ENCODE results near the gene ABHD5. TPM values are rescaled to one million over a fixed set of nuclear protein-coding genes. Genes with fewer than 3 reads are reported as not detected.

The ABHD5 gene
- total RNA-seq, 1 experiment from 2014 or later: 13.6 TPM

- no peak for DNase-seq (ENCODE audit: extremely low read depth, low read depth)
Measured at GRCh38 chr3:43684944-43685343, 5.8 kb upstream of the ABHD5 start.

GRCh38 chr3:43685921-43686320, 4.8 kb upstream of the ABHD5 start:
- DNase-seq (ENCODE audit: extremely low read depth, low read depth): no peak

GRCh38 chr3:43686333-43686699, 4.4 kb upstream of the ABHD5 start:
- DNase-seq (ENCODE audit: extremely low read depth, low read depth): no peak

- no peak for DNase-seq (ENCODE audit: extremely low read depth, low read depth)
Measured at GRCh38 chr3:43686700-43687498, 3.8 kb upstream of the ABHD5 start.

GRCh38 chr3:43687499-43687811, 3.3 kb upstream of the ABHD5 start:
- no peak for DNase-seq (ENCODE audit: extremely low read depth, low read depth)

GRCh38 chr3:43688245-43688650, 2.5 kb upstream of the ABHD5 start:
- no peak for DNase-seq (ENCODE audit: extremely low read depth, low read depth)

- no peak for DNase-seq (ENCODE audit: extremely low read depth, low read depth)
Measured at GRCh38 chr3:43689166-43689565, 1.6 kb upstream of the ABHD5 start.

- no peak for DNase-seq (ENCODE audit: extremely low read depth, low read depth)
Measured at GRCh38 chr3:43689766-43690399, 855 bp upstream of the ABHD5 start.

- DNase-seq (ENCODE audit: extremely low read depth, low read depth): no peak
Measured at GRCh38 chr3:43691120-43691995, 620 bp downstream of the ABHD5 start.

- DNase-seq (ENCODE audit: extremely low read depth, low read depth): no peak
Measured at GRCh38 chr3:43692085-43692855, 1.5 kb downstream of the ABHD5 start.

GRCh38 chr3:43692971-43693370, 2.2 kb downstream of the ABHD5 start:
- DNase-seq (ENCODE audit: extremely low read depth, low read depth): no peak

GRCh38 chr3:43693594-43693993, 2.9 kb downstream of the ABHD5 start:
- no peak for DNase-seq (ENCODE audit: extremely low read depth, low read depth)

GRCh38 chr3:43695443-43695842, 4.7 kb downstream of the ABHD5 start:
- DNase-seq (ENCODE audit: extremely low read depth, low read depth): no peak

GRCh38 chr3:43695863-43696262, 5.1 kb downstream of the ABHD5 start:
- no peak for DNase-seq (ENCODE audit: extremely low read depth, low read depth)

- DNase-seq (ENCODE audit: extremely low read depth, low read depth): no peak
Measured at GRCh38 chr3:43696441-43696840, 5.7 kb downstream of the ABHD5 start.

GRCh38 chr3:43696881-43697280, 6.1 kb downstream of the ABHD5 start:
- no peak for DNase-seq (ENCODE audit: extremely low read depth, low read depth)

GRCh38 chr3:43699864-43700263, 9.1 kb downstream of the ABHD5 start:
- DNase-seq (ENCODE audit: extremely low read depth, low read depth): no peak

GRCh38 chr3:43704697-43705096, 14.0 kb downstream of the ABHD5 start:
- no peak for DNase-seq (ENCODE audit: extremely low read depth, low read depth)

- DNase-seq (ENCODE audit: extremely low read depth, low read depth): no peak
Measured at GRCh38 chr3:43706342-43706741, 15.6 kb downstream of the ABHD5 start.

GRCh38 chr3:43707266-43707665, 16.5 kb downstream of the ABHD5 start:
- DNase-seq (ENCODE audit: extremely low read depth, low read depth): no peak

GRCh38 chr3:43707998-43708397, 17.3 kb downstream of the ABHD5 start:
- DNase-seq (ENCODE audit: extremely low read depth, low read depth): peak; percentile 72
